SK-N-SH (cell line): Measurements from ENCODE around the gene ME3. TPM values are rescaled to one million over a fixed set of nuclear protein-coding genes. Genes with fewer than 3 reads are reported as not detected.

ENCODE experiments used
- CTCF ChIA-PET: fragments of 300-600, 350-600 bp; formaldehyde crosslinking; extraction: SDS; loops from one replicate; lab custom pipeline; 2021; lab: Yijun Ruan, JAX
- POLR2A ChIA-PET: fragments of 350-600 bp; sonication (Branson Sonifier 250); formaldehyde crosslinking; extraction: SDS; loops from one replicate; lab custom pipeline; 2020; ENCODE audit warnings: antibody characterized with exemption, inconsistent platforms; lab: Yijun Ruan, JAX
- DNase-seq: peaks from one replicate; pipeline ENCODE4 v3.0.0; 2012
- H2AFZ ChIP-seq: fragments of 200-600 bp; sonication (generic); 2 replicates; pipeline ENCODE4 v1.8.1; 2016; ENCODE audit warnings: antibody characterized with exemption, mild to moderate bottlenecking, low read depth
- H3F3A ChIP-seq: fragments of 200-600 bp; sonication (generic); replicated peaks from 2 replicates; pipeline ENCODE3; 2016; ENCODE audit warnings: antibody characterized with exemption, mild to moderate bottlenecking; ENCODE audit not compliant: insufficient read depth
- H3K27ac ChIP-seq, 2 experiments: fragments of 200-500 bp in 1 of 2; fragments of 200-600 bp in 1 of 2; sonication (Bioruptor generic) in 1 of 2; sonication (generic), shearing (Covaris generic) in 1 of 2; 2 replicates each; pipeline versions ENCODE4 v1.5.1 to v1.6.1; 2014 to 2016; ENCODE audit warnings: low read depth in 2 of 2, inconsistent platforms in 1 of 2, low read length in 1 of 2, mild to moderate bottlenecking in 1 of 2, mixed read lengths in 1 of 2
- H3K27me3 ChIP-seq: fragments of 200-600 bp; sonication (generic), shearing (Covaris generic); 2 replicates; pipeline ENCODE4 v1.6.1; 2016; ENCODE audit warnings: mixed run types; ENCODE audit not compliant: insufficient read depth
- H3K36me3 ChIP-seq, 2 experiments: fragments of 200-500 bp in 1 of 2; fragments of 200-600 bp in 1 of 2; sonication (Bioruptor generic) in 1 of 2; sonication (generic) in 1 of 2; replicated peaks in 1 of 2; 2 replicates each; pipeline versions ENCODE3 to v1.5.1; 2014 to 2016; ENCODE audit warnings: low read length in 1 of 2, mild to moderate bottlenecking in 1 of 2; ENCODE audit not compliant: insufficient read depth in 2 of 2, control insufficient read depth in 1 of 2
- H3K4me1 ChIP-seq, 2 experiments: fragments of 200-500 bp in 1 of 2; fragments of 200-600 bp in 1 of 2; sonication (Bioruptor generic) in 1 of 2; sonication (generic), shearing (Covaris generic) in 1 of 2; 2 replicates each; pipeline versions ENCODE4 v1.5.1 to v1.6.1; 2014 to 2016; ENCODE audit warnings: low read depth in 1 of 2, low read length in 1 of 2, mixed run types in 1 of 2; ENCODE audit not compliant: insufficient read depth in 2 of 2, control insufficient read depth in 1 of 2
- H3K4me2 ChIP-seq: fragments of 200-600 bp; sonication (generic), shearing (Covaris generic); 2 replicates; pipeline ENCODE4 v1.6.1; 2017; ENCODE audit warnings: mixed run types
- H3K4me3 ChIP-seq, 2 experiments: fragments of 200-500 bp in 1 of 2; fragments of 200-600 bp in 1 of 2; sonication (Bioruptor generic) in 1 of 2; sonication (generic), shearing (Covaris generic) in 1 of 2; 2 replicates each; pipeline versions ENCODE4 v1.5.1 to v1.8.1; 2014 to 2016; ENCODE audit warnings: low read depth in 2 of 2, inconsistent platforms in 1 of 2, low read length in 1 of 2, mild to moderate bottlenecking in 1 of 2, mixed read lengths in 1 of 2, moderate library complexity in 1 of 2
- H3K79me2 ChIP-seq: fragments of 200-600 bp; sonication (generic); 2 replicates; pipeline ENCODE4 v1.8.1; 2017; ENCODE audit warnings: mild to moderate bottlenecking; ENCODE audit not compliant: insufficient read depth
- H3K9ac ChIP-seq: fragments of 200-600 bp; sonication (generic); 2 replicates; pipeline ENCODE4 v1.6.1; 2017; ENCODE audit warnings: mixed run types
- H3K9me2 ChIP-seq: fragments of 200-600 bp; sonication (generic); 2 replicates; pipeline ENCODE4 v1.6.1; 2017; ENCODE audit warnings: mixed run types
- H3K9me3 ChIP-seq: fragments of 200-600 bp; sonication (generic); 2 replicates; pipeline ENCODE4 v1.6.1; 2017; ENCODE audit warnings: mixed run types, mild to moderate bottlenecking, moderate library complexity
- H4K20me1 ChIP-seq: fragments of 200-600 bp; sonication (generic); 2 replicates; pipeline ENCODE4 v1.6.1; 2017; ENCODE audit warnings: mild to moderate bottlenecking, mixed run types; ENCODE audit not compliant: insufficient read depth
- EP300 ChIP-seq, 2 experiments: IDR thresholded peaks; 2 replicates each; pipeline versions ENCODE4 v1.4.0 to v1.6.1; 2012; ENCODE audit warnings: borderline replicate concordance in 1 of 2, low read depth in 1 of 2, low read length in 1 of 2
- EZH2phosphoT487 ChIP-seq: fragments of 200-600 bp; sonication (generic); IDR thresholded peaks from 2 replicates; pipeline ENCODE4 v1.6.1; 2017; ENCODE audit warnings: low read depth, mixed run types, mild to moderate bottlenecking, antibody characterized with exemption, moderate library complexity, borderline replicate concordance
- FOSL2 ChIP-seq: IDR thresholded peaks from 2 replicates; pipeline ENCODE4 v1.4.0; 2012; ENCODE audit warnings: low read depth, mild to moderate bottlenecking, moderate library complexity, borderline replicate concordance
- NFIC ChIP-seq: IDR thresholded peaks from 2 replicates; pipeline ENCODE4 v1.4.0; 2012; ENCODE audit warnings: borderline replicate concordance
- PBX3 ChIP-seq: IDR thresholded peaks from 2 replicates; pipeline ENCODE4; 2012
- SMC3 ChIP-seq: IDR thresholded peaks from 2 replicates; pipeline ENCODE4 v1.6.1; 2012; ENCODE audit warnings: low read depth, low read length, improper control_type of control experiment
- WGBS: methylation state at CpG from one replicate; pipeline ENCODE4 v1.1.6; 2017; ENCODE audit warnings: low lambda C conversion rate; 5-methylcytosine and 5-hydroxymethylcytosine counted together
- polyA plus RNA-seq, 3 experiments: library from polyadenylated mRNA; depleted of rRNA; stranded (reverse); fragments of >200 nt; gene quantifications; 2 replicates each; pipeline ENCODE4 v1.2.3, GENCODE V29; 2012

Gene ME3
- polyA plus RNA-seq, 1 of the 3 experiments (the other 2 are of a cell fraction) = 22.0 TPM

- POLR2A ChIA-PET = no interaction called here
- H3F3A ChIP-seq = peaks cover 27% of the 10 kb centered on the region
- CTCF ChIA-PET = no interaction called here
- no peaks in the 10 kb centered on the region for H3K79me2 ChIP-seq
- H3K36me3 ChIP-seq = no peaks in the 10 kb centered on the region
- 3% methylated on average over 2 of the region's 2 CpGs for WGBS
- H3K27ac ChIP-seq = peak overlapping the region in 1 of 2 experiments; percentile 85; a peak in 2 of 4 replicates
- H3K9ac ChIP-seq = no peak overlapping the region
- H3K9me2 ChIP-seq = no peaks in the 10 kb centered on the region
- no peaks in the 10 kb centered on the region for H3K27me3 ChIP-seq
- DNase-seq = no peak
- TF ChIP-seq NFIC (no peak), PBX3 (peak; percentile 25; the same call in 1 of the 2 replicates), EZH2phosphoT487 (no peak), SMC3 (no peak)
- TF ChIP-seq, all 33 proteins: peak for 1
- 0 out of 2 replicates have a peak, but pooled peaks cover 5% of the 10 kb centered on the region for H3K9me3 ChIP-seq
- no peak overlapping the region for H3K4me3 ChIP-seq
- H3K4me2 ChIP-seq = no peak overlapping the region
- no peaks in the 10 kb centered on the region for H4K20me1 ChIP-seq
- peaks cover 0 to 14% of the 10 kb centered on the region in 2 experiments; a peak in 1 of 4 replicates for H3K4me1 ChIP-seq
- H2AFZ ChIP-seq = no peak overlapping the region
These were observed 162.8 kb downstream of the ME3 start for GRCh38 chr11:86509588-86509974.

- Histone ChIP-seq H3K79me2 (no peaks in the 10 kb centered on the region), H3K4me3 (no peak overlapping the region), H2AFZ (no peak overlapping the region), H3K9me2 (no peaks in the 10 kb centered on the region), H3K4me1 (0 out of 4 replicates have a peak, but pooled peaks cover 0 to 14% of the 10 kb centered on the region in 2 experiments), H4K20me1 (no peaks in the 10 kb centered on the region), H3K36me3 (no peaks in the 10 kb centered on the region), H3K4me2 (no peak overlapping the region), H3K9me3 (0 out of 2 replicates have a peak, but pooled peaks cover 5% of the 10 kb centered on the region), H3F3A (peaks cover 27% of the 10 kb centered on the region), H3K27me3 (no peaks in the 10 kb centered on the region), H3K27ac (peak overlapping the region in 1 of 2 experiments; percentile 85; a peak in 2 of 4 replicates), H3K9ac (no peak overlapping the region)
- ChIA-PET CTCF (no interaction called here), POLR2A (no interaction called here)
- 55% methylated on average over 6 of the region's 6 CpGs for WGBS
- DNase-seq = no peak
- TF ChIP-seq FOSL2 = peak; percentile 29; the same call in 1 of the 2 replicates
- no peak for TF ChIP-seq EP300 (IDR thresholded peaks at IDR 0.05; ENCODE audit: borderline replicate concordance in 1 of 2, low read depth in 1 of 2, low read length in 1 of 2)
- TF ChIP-seq PBX3 = 0 out of 2 replicates have a peak, but pooled peaks have one; percentile 12
These were observed 163.5 kb downstream of the ME3 start for GRCh38 chr11:86508604-86509587.
